Psoas muscle (tissue), 8 donors: ENCODE data around the gene CBLC. TPM values are rescaled to one million over a fixed set of nuclear protein-coding genes. Genes with fewer than 3 reads are reported as not detected.

Source experiments
- ATAC-seq, 4 donors: fragments of 200-7000 bp; cut with Tn5 transposase; one replicate each; pipeline ENCODE4 v1.9.1; 2020; ENCODE audit warnings: moderate library complexity in 3 of 4, mild to moderate bottlenecking in 2 of 4
- DNase-seq, 2 donors: peaks; one replicate each; pipeline ENCODE4 v3.0.0-alpha.2; 2020
- H3K27ac ChIP-seq: fragments of 200-600 bp; one replicate; pipeline ENCODE4 v1.8.0; 2022
- H3K27me3 ChIP-seq, 3 donors: fragments of 200-600 bp in 1 of 3; one replicate each; pipeline versions ENCODE4 v1.6.1 to v1.8.0; 2013 to 2022; ENCODE audit warnings: low read length in 2 of 3, mild to moderate bottlenecking in 2 of 3, moderate library complexity in 1 of 3; ENCODE audit not compliant: insufficient read depth in 3 of 3
- H3K36me3 ChIP-seq, 2 donors: fragments of 200-600 bp in 1 of 2; one replicate each; pipeline versions ENCODE4 v1.6.1 to v1.8.0; 2013 to 2022; ENCODE audit warnings: low read depth in 1 of 2, mild to moderate bottlenecking in 1 of 2, moderate library complexity in 1 of 2; ENCODE audit not compliant: insufficient read depth in 1 of 2
- H3K4me1 ChIP-seq: fragments of 200-600 bp; one replicate; pipeline ENCODE4 v1.8.0; 2022
- H3K4me3 ChIP-seq: fragments of 200-600 bp; one replicate; pipeline ENCODE4 v1.8.0; 2022; ENCODE audit warnings: mild to moderate bottlenecking
- H3K9me3 ChIP-seq: fragments of 200-600 bp; one replicate; pipeline ENCODE4 v1.8.0; 2022
- CTCF ChIP-seq: fragments of 200-600 bp; IDR thresholded peaks from one replicate; pipeline ENCODE4 v1.8.0; 2022; ENCODE audit warnings: antibody characterized with exemption
- WGBS, 3 donors: extraction: QIAGEN DNeasy Blood & Tissue Kit; methylation state at CpG; one replicate each; pipeline versions ENCODE4 v1.1.6 to v1.1.7; 2013; 5-methylcytosine and 5-hydroxymethylcytosine counted together
- intact Hi-C, 2 donors: fragments of 100-400 bp; cut with DNase I; formaldehyde crosslinking; loops; one replicate each; pipeline versions ENCODE4 v1.11.0 to v1.14.2; 2022
- polyA plus RNA-seq, 3 donors: library from polyadenylated mRNA; stranded (reverse); fragments of 200-250 nt; gene quantifications; one replicate each; pipeline ENCODE4 v1.2.3, GENCODE V29; 2013
- total RNA-seq, 4 donors: library from RNA; stranded (reverse); fragmentation: NEBNext Ultra II Directional in 2 of 4; extraction: Animal tissue kit (Norgen Biotek cat#: 25700) in 2 of 4; gene quantifications; one replicate each; pipeline versions ENCODE4 v1.2.1 to v1.2.4, GENCODE V29; 2021 to 2023
- donor health status: healthy with polysubstance abuse.
- donor health status: DM: no; HTN: no; CAD: no; lungs with moderate emphysema.
- donor health status: Bipolar disorder and iron deficiency.
- donor health status: healthy.
- donor health status: DM: yes; HTN: yes; CAD: no.
- donor health status: DM: no; HTN: no; CAD: no.
- donor health status: DM: no; HTN: no; CAD: no.
- donor health status: DM: yes; HTN: yes; CAD: no.

The CBLC gene
- total and polyA plus RNA-seq, 7 donors: 0.08 to 0.34 TPM; not detected in 5

- intact Hi-C loops: no loop called here
- H3K4me3 ChIP-seq: no peak overlapping the region
- 88 to 93% (median 92%) methylated on average over 5 of the region's 5 CpGs for WGBS, 3 donors
Measured at GRCh38 chr19:44782729-44783128, 5.0 kb downstream of the CBLC start.

GRCh38 chr19:44783545-44783944 is 5.9 kb downstream of the CBLC start:
- intact Hi-C loops: no loop called here

More at GRCh38 chr19:44782729-44783128, 5.0 kb downstream of the CBLC start:
- peaks cover 8% of the 10 kb centered on the region for H3K4me1 ChIP-seq
- DNase-seq (no peak), ATAC-seq (no peak)
- H3K9me3 ChIP-seq: no peaks in the 10 kb centered on the region
- no peak overlapping the region for H3K27ac ChIP-seq
- no peaks in the 10 kb centered on the region for H3K27me3 ChIP-seq
- no peaks in the 10 kb centered on the region for H3K36me3 ChIP-seq
- TF ChIP-seq CTCF: no peak

GRCh38 chr19:44785271-44785670 is 7.6 kb downstream of the CBLC start:
- H3K27ac ChIP-seq: no peak overlapping the region
- intact Hi-C loops: no loop called here
- TF ChIP-seq CTCF: no peak
- H3K4me1 ChIP-seq: peaks cover 8% of the 10 kb centered on the region
- H3K36me3 ChIP-seq: no peaks in the 10 kb centered on the region
- 83 to 88% (median 88%) methylated on average over 3 of the region's 3 CpGs for WGBS, 3 donors
- no peak for ATAC-seq
- no peaks in the 10 kb centered on the region for H3K9me3 ChIP-seq
- no peak for DNase-seq
- no peak overlapping the region for H3K4me3 ChIP-seq
- no peaks in the 10 kb centered on the region for H3K27me3 ChIP-seq

More at GRCh38 chr19:44783545-44783944, 5.9 kb downstream of the CBLC start:
- no peaks in the 10 kb centered on the region for H3K36me3 ChIP-seq
- H3K27me3 ChIP-seq: no peaks in the 10 kb centered on the region
- ATAC-seq (no peak), DNase-seq (no peak)
- no peak for TF ChIP-seq CTCF
- H3K4me1 ChIP-seq: peaks cover 8% of the 10 kb centered on the region
- no peak overlapping the region for H3K27ac ChIP-seq
- 95 to 100% (median 97%) methylated on average over 4 of the region's 4 CpGs for WGBS, 3 donors
- no peak overlapping the region for H3K4me3 ChIP-seq
- H3K9me3 ChIP-seq: no peaks in the 10 kb centered on the region

- WGBS, 3 donors: 92 to 94% (median 93%) methylated on average over 15 of the region's 15 CpGs
- intact Hi-C loops: no loop called here
- H3K4me1 ChIP-seq: peaks cover 8% of the 10 kb centered on the region
- TF ChIP-seq CTCF: no peak
- ATAC-seq (no peak), DNase-seq (no peak)
- H3K27ac ChIP-seq: no peak overlapping the region
- H3K9me3 ChIP-seq: no peaks in the 10 kb centered on the region
- H3K4me3 ChIP-seq: no peak overlapping the region
- H3K27me3 ChIP-seq: no peaks in the 10 kb centered on the region
- no peaks in the 10 kb centered on the region for H3K36me3 ChIP-seq
Measured at GRCh38 chr19:44785993-44786392, 8.3 kb downstream of the CBLC start.

GRCh38 chr19:44788971-44789370 is 11.3 kb downstream of the CBLC start:
- DNase-seq: no peak
- WGBS, 3 donors: 89 to 93% (median 92%) methylated on average over 6 of the region's 6 CpGs
- TF ChIP-seq CTCF: no peak
- intact Hi-C loops: no loop called here
- Histone ChIP-seq H3K27ac (no peak overlapping the region), H3K9me3 (no peaks in the 10 kb centered on the region), H3K36me3 (no peaks in the 10 kb centered on the region), H3K27me3 (no peaks in the 10 kb centered on the region), H3K4me1 (peaks cover 8% of the 10 kb centered on the region), H3K4me3 (no peak overlapping the region)
- no peak for ATAC-seq
